GM12878 (cell line): ENCODE measurements around the gene RPL35A.

ENCODE experiments used
- CREB1 ChIP-seq: IDR thresholded peaks from 2 replicates; pipeline ENCODE4 v1.6.1; 2012; ENCODE audit warnings: low read depth, mild to moderate bottlenecking, inconsistent platforms
- EP300 ChIP-seq, 2 experiments: fragments of 150-350 bp in 1 of 2; IDR thresholded peaks; 2 replicates each; pipeline ENCODE4 v1.6.1; 2011 to 2012; ENCODE audit warnings: low read depth in 2 of 2, low read length in 2 of 2, borderline replicate concordance in 1 of 2, improper control_type of control experiment in 1 of 2, inconsistent platforms in 1 of 2; ENCODE audit not compliant: control insufficient read depth in 1 of 2
- KDM1A ChIP-seq: fragments of 200-600 bp; sonication (generic); IDR thresholded peaks from 2 replicates; pipeline ENCODE4 v1.6.1; 2016; ENCODE audit warnings: borderline replicate concordance
- POLR2A ChIP-seq: IDR thresholded peaks from 2 replicates; pipeline ENCODE4 v1.6.1; 2011; ENCODE audit warnings: low read depth, mild to moderate bottlenecking, low read length
- POLR2AphosphoS2 ChIP-seq: IDR thresholded peaks from 2 replicates; pipeline ENCODE4 v1.6.1; 2011; ENCODE audit warnings: low read depth, mild to moderate bottlenecking, low read length, improper control_type of control experiment, moderate library complexity
- RFX5 ChIP-seq: IDR thresholded peaks from 2 replicates; pipeline ENCODE4 v1.6.1; 2011; ENCODE audit warnings: low read depth, low read length, improper control_type of control experiment
- STAT3 ChIP-seq: IDR thresholded peaks from 2 replicates; pipeline ENCODE4 v1.6.1; 2011; ENCODE audit warnings: low read depth, low read length, improper control_type of control experiment
- TF ChIP-seq, protein P1 (sequence below): fragments of 450-650 bp; IDR thresholded peaks from 2 replicates; pipeline ENCODE4 v1.6.1; 2017; ENCODE audit warnings: mild to moderate bottlenecking
- TF ChIP-seq, protein P2 (sequence below): IDR thresholded peaks from 2 replicates; pipeline ENCODE4 v1.6.1; 2012; ENCODE audit warnings: low read length, inconsistent platforms

DNA sequence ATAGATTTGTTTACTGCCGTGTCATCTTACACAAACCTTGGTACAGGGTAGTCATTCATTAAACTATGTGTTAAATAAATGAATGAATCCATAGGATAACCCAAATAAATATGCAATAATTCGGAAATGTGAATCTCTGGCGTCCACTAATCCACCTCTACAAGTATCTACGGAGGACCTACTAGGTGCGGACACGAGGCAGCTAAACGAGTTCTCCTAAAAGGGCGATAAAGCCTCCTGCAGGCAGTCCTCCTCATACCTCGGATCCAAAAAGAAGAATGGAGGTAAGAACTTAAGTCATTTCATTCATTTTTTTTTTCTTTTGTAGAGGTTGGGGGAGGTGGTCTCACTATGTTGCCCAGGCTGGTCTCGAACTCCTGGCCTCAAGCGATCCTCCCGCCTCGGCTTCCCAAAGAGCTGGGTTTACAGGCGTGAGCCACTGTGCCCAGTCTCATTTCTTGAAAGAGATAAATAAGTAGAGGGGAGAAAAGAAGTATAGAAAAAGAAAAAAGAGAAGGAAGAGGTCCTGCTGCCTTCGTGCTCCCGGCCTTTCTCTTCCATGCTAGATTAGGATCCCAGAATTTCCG, 706 bp upstream of the RPL35A start:
- TF ChIP-seq STAT3 (no peak), POLR2A (no peak), CREB1 (no peak), KDM1A (no peak), POLR2AphosphoS2 (no peak), RFX5 (no peak), EP300 (IDR thresholded peaks at IDR 0.05; ENCODE audit: borderline replicate concordance in 1 of 2, control insufficient read depth in 1 of 2, low read depth in 2 of 2, low read length in 2 of 2) (no peak)
- TF ChIP-seq, protein P1, sequence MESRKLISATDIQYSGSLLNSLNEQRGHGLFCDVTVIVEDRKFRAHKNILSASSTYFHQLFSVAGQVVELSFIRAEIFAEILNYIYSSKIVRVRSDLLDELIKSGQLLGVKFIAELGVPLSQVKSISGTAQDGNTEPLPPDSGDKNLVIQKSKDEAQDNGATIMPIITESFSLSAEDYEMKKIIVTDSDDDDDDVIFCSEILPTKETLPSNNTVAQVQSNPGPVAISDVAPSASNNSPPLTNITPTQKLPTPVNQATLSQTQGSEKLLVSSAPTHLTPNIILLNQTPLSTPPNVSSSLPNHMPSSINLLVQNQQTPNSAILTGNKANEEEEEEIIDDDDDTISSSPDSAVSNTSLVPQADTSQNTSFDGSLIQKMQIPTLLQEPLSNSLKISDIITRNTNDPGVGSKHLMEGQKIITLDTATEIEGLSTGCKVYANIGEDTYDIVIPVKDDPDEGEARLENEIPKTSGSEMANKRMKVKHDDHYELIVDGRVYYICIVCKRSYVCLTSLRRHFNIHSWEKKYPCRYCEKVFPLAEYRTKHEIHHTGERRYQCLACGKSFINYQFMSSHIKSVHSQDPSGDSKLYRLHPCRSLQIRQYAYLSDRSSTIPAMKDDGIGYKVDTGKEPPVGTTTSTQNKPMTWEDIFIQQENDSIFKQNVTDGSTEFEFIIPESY: no peak
- TF ChIP-seq, protein P2, sequence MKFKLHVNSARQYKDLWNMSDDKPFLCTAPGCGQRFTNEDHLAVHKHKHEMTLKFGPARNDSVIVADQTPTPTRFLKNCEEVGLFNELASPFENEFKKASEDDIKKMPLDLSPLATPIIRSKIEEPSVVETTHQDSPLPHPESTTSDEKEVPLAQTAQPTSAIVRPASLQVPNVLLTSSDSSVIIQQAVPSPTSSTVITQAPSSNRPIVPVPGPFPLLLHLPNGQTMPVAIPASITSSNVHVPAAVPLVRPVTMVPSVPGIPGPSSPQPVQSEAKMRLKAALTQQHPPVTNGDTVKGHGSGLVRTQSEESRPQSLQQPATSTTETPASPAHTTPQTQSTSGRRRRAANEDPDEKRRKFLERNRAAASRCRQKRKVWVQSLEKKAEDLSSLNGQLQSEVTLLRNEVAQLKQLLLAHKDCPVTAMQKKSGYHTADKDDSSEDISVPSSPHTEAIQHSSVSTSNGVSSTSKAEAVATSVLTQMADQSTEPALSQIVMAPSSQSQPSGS: no peak
